Duodenal mucosa (tissue), 2 donors: Measurements from ENCODE around the gene ACSL5.

ENCODE experiments used
- H3K27ac ChIP-seq: one replicate; pipeline ENCODE4 v1.7.0; 2013; ENCODE audit warnings: low read depth, low read length
- H3K27me3 ChIP-seq, 2 donors: one replicate each; pipeline ENCODE4 v1.7.0; 2013; ENCODE audit warnings: low read length in 2 of 2, control low read depth in 1 of 2; ENCODE audit not compliant: insufficient read depth in 2 of 2, control insufficient read depth in 1 of 2
- H3K36me3 ChIP-seq, 2 donors: one replicate each; pipeline ENCODE4 v1.7.0; 2013; ENCODE audit warnings: low read length in 2 of 2, control low read depth in 1 of 2; ENCODE audit not compliant: insufficient read depth in 2 of 2, control insufficient read depth in 1 of 2
- H3K4me1 ChIP-seq, 2 donors: one replicate each; pipeline ENCODE4 v1.7.0; 2013; ENCODE audit warnings: low read length in 2 of 2, control low read depth in 1 of 2; ENCODE audit not compliant: insufficient read depth in 2 of 2, control insufficient read depth in 1 of 2
- H3K4me3 ChIP-seq, 2 donors: one replicate each; pipeline ENCODE4 v1.7.0; 2013; ENCODE audit warnings: low read length in 2 of 2, low read depth in 1 of 2
- H3K9ac ChIP-seq, 2 donors: one replicate each; pipeline ENCODE4 v1.7.0; 2013; ENCODE audit warnings: low read length in 2 of 2, low read depth in 1 of 2
- H3K9me3 ChIP-seq, 2 donors: one replicate each; pipeline ENCODE4 v1.7.0; 2013; ENCODE audit warnings: low read length in 2 of 2, control low read depth in 1 of 2; ENCODE audit not compliant: control insufficient read depth in 1 of 2

ACSL5 gene

GRCh38 chr10:112336556-112337201 is 37.2 kb upstream of the ACSL5 start:
- Histone ChIP-seq H3K4me3 (no peak overlapping the region), H3K27ac (peak overlapping the region; percentile 67), H3K9ac (peak overlapping the region; percentile 45 to 50), H3K9me3 (no peaks in the 10 kb centered on the region), H3K27me3 (no peaks in the 10 kb centered on the region), H3K4me1 (peaks cover 50 to 57% of the 10 kb centered on the region in 2 donors), H3K36me3 (no peaks in the 10 kb centered on the region)

- H3K9ac ChIP-seq: no peak overlapping the region
- H3K4me3 ChIP-seq: no peak overlapping the region
- H3K27ac ChIP-seq: no peak overlapping the region
- no peaks in the 10 kb centered on the region for H3K27me3 ChIP-seq
- H3K4me1 ChIP-seq: peaks cover 31 to 36% of the 10 kb centered on the region in 2 donors
- no peaks in the 10 kb centered on the region for H3K9me3 ChIP-seq
- H3K36me3 ChIP-seq: no peaks in the 10 kb centered on the region
These were observed 35.0 kb upstream of the ACSL5 start for GRCh38 chr10:112338957-112339356.

- Histone ChIP-seq H3K9me3 (no peaks in the 10 kb centered on the region), H3K4me1 (peaks cover 16 to 22% of the 10 kb centered on the region in 2 donors), H3K36me3 (no peaks in the 10 kb centered on the region), H3K27ac (no peak overlapping the region), H3K4me3 (no peak overlapping the region), H3K27me3 (no peaks in the 10 kb centered on the region), H3K9ac (no peak overlapping the region)
These were observed 33.3 kb upstream of the ACSL5 start for GRCh38 chr10:112340601-112341000.

- H3K4me1 ChIP-seq: peaks cover 0 to 18% of the 10 kb centered on the region in 2 donors
- no peaks in the 10 kb centered on the region for H3K36me3 ChIP-seq
- H3K9me3 ChIP-seq: no peaks in the 10 kb centered on the region
- H3K27me3 ChIP-seq: no peaks in the 10 kb centered on the region
- H3K9ac ChIP-seq: no peak overlapping the region
- no peak overlapping the region for H3K27ac ChIP-seq
- H3K4me3 ChIP-seq: no peak overlapping the region
These were observed 30.7 kb upstream of the ACSL5 start for GRCh38 chr10:112343056-112343806.

- Histone ChIP-seq H3K9me3 (no peaks in the 10 kb centered on the region), H3K4me1 (peaks cover 0 to 11% of the 10 kb centered on the region in 2 donors), H3K27me3 (no peaks in the 10 kb centered on the region), H3K36me3 (no peaks in the 10 kb centered on the region), H3K4me3 (no peak overlapping the region), H3K27ac (no peak overlapping the region), H3K9ac (no peak overlapping the region)
These were observed 29.7 kb upstream of the ACSL5 start for GRCh38 chr10:112344261-112344660.

- Histone ChIP-seq H3K4me3 (no peak overlapping the region), H3K27me3 (no peaks in the 10 kb centered on the region), H3K27ac (no peak overlapping the region), H3K9ac (no peak overlapping the region), H3K9me3 (no peaks in the 10 kb centered on the region), H3K4me1 (peaks cover 0 to 6% of the 10 kb centered on the region in 2 donors), H3K36me3 (no peaks in the 10 kb centered on the region)
These were observed 28.7 kb upstream of the ACSL5 start for GRCh38 chr10:112345202-112345601.

GRCh38 chr10:112345743-112346142 is 28.2 kb upstream of the ACSL5 start:
- H3K27me3 ChIP-seq: no peaks in the 10 kb centered on the region
- H3K4me3 ChIP-seq: no peak overlapping the region
- no peak overlapping the region for H3K9ac ChIP-seq
- peaks cover 0 to 6% of the 10 kb centered on the region in 2 donors for H3K4me1 ChIP-seq
- no peak overlapping the region for H3K27ac ChIP-seq
- H3K9me3 ChIP-seq: no peaks in the 10 kb centered on the region
- no peaks in the 10 kb centered on the region for H3K36me3 ChIP-seq

- H3K9ac ChIP-seq: no peak overlapping the region
- no peak overlapping the region for H3K4me3 ChIP-seq
- H3K9me3 ChIP-seq: no peaks in the 10 kb centered on the region
- H3K27me3 ChIP-seq: no peaks in the 10 kb centered on the region
- no peaks in the 10 kb centered on the region for H3K36me3 ChIP-seq
- H3K4me1 ChIP-seq: peaks cover 0 to 6% of the 10 kb centered on the region in 2 donors
- H3K27ac ChIP-seq: no peak overlapping the region
These were observed 27.1 kb upstream of the ACSL5 start for GRCh38 chr10:112346774-112347173.

GRCh38 chr10:112347709-112348671 is 25.9 kb upstream of the ACSL5 start:
- no peak overlapping the region for H3K27ac ChIP-seq
- no peak overlapping the region for H3K9ac ChIP-seq
- H3K4me1 ChIP-seq: peaks cover 0 to 6% of the 10 kb centered on the region in 2 donors
- H3K4me3 ChIP-seq: no peak overlapping the region
- H3K9me3 ChIP-seq: no peaks in the 10 kb centered on the region
- H3K27me3 ChIP-seq: no peaks in the 10 kb centered on the region
- H3K36me3 ChIP-seq: no peaks in the 10 kb centered on the region

- no peaks in the 10 kb centered on the region for H3K27me3 ChIP-seq
- H3K4me3 ChIP-seq: no peak overlapping the region
- peaks cover 0 to 6% of the 10 kb centered on the region in 2 donors for H3K4me1 ChIP-seq
- no peak overlapping the region for H3K9ac ChIP-seq
- H3K9me3 ChIP-seq: no peaks in the 10 kb centered on the region
- H3K27ac ChIP-seq: no peak overlapping the region
- H3K36me3 ChIP-seq: no peaks in the 10 kb centered on the region
These were observed 25.2 kb upstream of the ACSL5 start for GRCh38 chr10:112348759-112349158.
